Suppressor macrophage treated with lipopolysaccharide for 1 hour (primary cell): ENCODE data around the gene AGFG2.

Experiments
- DNase-seq, 3 donors: peaks; one replicate each; pipeline ENCODE4 v3.0.0-alpha.2; 2020 to 2022

AGFG2 gene

DNA sequence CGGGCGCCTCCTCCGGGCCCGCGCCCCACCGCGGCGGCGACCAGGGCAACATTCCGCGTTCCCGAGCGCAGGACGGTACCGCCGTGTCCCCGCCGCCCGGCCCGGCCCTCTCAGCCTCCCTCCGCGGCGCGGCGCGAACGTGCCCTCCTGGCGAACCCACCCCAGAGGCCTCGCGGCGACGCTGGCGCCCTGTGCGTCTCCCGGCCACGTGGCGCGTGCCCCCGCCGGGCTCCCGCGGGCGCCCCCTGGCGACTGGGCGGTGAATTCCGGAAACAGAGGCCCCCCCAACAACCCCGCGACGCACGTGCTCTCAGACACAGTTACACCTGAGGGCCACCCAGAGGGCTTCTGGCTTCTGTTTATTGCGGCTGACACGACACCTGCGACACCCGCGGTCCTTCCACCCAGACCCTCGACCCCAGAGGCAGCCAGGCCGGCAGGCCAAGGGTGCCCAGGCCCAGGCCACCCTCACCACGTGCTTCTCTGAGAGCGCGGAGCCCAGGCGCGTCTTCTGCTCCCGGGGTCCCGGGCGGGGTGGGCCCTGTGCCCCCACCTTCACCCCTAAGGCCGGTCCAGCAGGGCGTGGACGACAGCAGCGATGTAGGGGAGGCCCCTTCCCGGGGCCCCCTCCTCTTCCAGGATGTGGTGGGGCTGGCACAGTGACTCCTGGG, 34.8 kb downstream of the AGFG2 start, which contains the start of gene SAP25:
Gene SAP25 (minus strand): TSS at position 210 of the 671 bp plus-strand sequence. CDS start 158 bp downstream, at position 52.
- no peak for DNase-seq

DNA sequence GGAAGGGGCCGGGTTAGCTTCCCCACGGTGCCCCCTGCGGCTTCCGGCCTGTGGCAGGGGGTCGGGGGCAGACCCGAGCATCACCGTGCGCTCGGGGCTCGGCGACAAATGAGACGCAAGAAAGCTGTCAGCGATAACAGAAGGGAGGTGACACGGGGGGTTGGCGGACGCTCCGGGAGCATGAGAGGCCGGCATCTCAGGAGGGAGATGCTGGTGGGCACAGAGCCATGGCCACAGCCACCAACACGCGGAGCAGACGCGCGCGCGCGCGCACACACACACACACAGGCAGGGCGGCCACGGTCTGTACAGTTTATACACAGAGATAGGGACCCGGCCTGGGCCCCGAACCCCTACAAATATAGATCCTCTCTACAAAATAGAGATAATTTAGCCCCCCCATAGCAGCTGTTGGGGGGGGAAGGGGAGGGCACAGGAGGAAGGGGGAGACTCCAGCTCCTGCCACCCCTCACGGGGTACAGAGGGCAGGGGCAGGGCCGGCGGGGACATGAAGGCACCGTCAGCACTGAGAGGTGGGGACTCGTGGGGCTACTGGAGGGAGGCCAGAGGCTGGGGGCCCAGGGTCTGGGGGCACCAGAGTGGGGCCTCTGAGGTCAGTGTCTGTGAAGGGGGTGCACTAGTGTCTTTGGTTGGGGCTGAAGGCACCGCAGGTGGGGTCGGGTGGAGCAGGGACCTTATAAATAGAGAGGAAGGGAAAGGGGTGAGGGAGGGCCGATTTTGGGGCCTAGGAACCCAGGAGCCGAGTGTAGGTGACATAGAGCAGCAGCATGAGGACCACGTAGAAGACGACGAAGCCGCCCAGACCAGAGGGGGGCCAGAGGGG, 35.6 kb downstream of the AGFG2 start:
- no peak for DNase-seq

DNA sequence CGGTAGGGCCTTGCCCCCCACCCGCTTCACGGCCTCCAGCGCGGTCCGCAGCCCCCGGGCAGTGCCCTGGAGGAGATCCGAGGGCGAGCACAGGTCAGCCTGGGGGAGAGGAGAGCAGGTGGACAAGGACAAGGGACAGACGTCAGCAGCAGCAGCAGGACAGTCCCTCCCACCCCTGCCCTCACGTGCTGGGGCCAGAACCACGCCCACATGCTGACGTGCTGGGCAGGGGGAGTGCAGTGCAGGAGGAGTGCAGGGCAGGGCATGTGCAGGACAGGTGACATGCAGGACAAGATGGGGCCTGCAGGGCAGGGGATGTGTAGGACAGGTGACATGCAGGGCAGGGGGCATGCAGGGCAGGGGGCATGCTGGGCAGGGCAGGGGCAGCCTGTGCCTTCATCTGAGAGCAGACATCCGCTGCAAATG, 36.2 kb downstream of the AGFG2 start:
- no peak for DNase-seq

DNA sequence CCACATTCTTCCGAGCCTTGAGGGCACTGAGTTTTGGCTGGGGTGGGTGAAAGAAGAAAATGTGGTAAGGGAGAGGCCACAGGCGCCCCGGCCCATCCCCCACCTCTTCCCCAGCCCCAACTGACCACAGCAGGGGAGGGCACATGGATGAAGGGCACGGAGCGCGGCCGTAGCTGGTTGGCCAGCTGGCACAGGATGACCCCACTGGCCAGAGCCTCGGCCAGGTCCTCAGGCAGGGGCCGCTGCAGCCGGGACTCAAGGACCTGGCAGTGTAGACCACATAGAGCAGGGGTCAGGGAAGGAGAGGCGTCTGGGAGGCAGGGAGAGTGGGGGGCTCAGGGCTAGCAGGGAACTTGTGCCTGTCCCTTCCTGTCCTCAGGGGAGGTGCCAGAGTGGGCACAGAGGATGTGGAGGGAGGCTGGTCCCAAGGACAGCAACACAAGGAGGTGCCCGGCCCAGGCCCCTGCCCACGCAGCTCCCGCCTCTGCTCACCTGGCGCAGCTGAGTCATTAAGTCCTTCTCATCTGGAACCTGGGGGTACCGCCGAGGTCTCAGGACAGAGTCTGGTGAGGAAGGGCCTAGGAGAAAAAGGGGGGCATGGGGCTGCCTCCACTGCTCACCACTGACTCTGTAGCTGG, 36.9 kb downstream of the AGFG2 start:
- no peak for DNase-seq

DNA sequence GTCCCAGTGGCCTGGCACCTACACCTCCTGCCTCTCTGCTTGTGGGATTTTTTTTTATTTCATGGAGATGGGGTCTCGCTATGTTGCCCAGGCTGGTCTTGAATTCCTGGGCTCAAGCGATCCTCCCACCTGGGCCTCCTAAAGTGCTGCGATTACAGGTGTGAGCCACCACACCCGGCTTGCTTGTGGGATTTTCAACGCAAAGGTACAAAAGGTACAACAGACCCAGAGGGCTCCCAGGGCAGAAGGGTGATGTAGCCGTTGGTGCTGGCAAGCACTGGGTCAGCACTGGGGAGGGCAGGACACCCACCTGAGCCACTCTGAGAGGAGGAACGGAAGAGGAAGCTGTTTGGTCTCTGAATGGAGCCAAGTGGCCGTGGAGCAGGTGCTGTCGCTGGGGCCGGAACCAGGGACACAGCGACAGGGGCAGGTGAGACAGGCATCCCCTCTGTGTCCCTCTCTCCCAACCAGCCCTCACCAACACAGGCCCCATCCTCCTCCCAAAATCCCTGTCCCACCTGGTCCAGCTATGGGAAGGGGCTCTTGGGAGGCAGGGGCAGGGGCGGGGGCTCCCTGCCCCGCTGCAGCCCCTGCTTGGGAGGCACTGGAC, 37.5 kb downstream of the AGFG2 start:
- DNase-seq: no peak

DNA sequence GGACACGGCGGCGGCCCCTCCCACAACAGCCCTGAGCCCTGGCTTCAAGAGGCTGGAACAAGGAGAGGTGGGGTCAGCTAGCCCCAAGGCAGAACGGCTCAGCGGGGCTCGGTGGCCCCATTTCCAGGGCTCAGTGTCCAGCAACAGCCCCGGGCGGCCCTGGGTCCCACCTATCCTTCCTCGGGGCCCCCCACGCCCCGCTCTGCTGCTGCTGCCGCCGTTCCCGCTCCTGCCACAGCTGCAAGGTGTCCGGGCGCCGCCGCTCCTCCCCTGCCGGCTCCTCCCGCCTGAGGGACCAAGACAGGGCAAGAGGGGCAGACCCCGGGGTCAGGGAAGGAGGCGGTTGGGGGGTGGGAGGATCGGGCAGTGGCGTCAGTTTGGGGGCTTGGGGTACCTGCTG, 38.1 kb downstream of the AGFG2 start:
- no peak for DNase-seq

DNA sequence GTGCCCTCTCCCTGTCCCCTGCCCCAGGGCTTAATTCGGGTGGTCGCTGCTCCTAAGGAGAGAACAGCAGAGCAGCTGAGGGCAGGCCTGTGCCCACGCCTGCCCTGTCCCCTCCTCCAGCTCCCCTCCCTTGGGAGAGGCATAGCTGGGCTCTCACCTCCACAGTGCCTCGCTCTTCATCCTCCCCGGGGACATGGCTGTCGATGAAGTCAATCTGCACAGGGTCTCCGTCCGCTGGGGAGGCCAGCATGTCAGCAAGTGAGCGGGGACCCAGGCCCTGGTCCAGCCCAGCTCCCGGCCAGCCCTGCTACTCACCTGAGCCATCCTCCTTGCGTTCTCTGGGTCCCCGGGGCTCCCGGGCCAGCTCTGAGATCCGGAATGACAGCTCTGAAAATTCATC, 38.5 kb downstream of the AGFG2 start:
- no peak for DNase-seq

DNA sequence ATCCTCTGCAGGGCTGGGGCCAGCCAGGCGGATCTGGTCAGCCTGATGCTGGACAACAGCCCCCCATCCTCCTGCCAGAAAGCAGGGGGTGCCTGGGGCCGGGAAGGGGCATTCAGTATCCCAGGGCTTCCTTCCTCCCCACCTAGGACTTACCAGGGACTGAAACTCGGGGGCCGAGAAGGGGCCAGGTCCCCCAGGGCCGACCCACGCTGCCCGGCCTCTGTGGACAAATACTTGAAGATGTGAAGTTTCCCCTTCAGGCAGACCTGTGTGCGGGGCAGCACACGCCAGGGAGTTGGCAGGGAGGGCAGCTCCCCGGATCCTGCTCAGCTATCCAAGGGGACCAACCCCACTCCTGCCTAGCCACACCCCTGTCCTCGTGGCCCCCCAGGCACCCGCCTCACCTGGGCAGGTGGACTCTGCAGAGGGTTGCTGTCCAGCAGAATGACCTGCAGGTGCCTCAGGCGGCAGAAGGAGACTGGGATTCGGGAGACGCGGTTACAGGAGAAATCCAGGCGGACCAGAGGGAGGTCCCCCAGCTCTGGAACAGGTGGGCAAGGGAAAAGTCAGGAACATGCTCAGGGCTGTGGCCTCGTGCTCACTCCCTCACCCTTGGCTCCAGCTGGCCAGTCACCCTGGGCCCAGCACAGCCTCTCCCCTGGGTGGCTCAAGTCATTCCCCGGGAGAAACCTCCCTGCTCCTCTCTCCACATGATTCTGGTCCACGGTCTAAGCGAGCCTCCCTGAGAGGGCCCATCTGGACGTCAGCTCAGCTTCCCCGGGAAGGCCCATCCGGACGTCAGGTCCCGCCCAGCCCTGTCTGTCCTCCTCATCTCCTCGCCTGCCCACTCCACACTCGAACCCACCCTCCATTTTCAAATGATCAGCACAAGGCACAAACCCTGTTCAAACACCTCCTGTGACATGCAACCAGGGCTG, 39.5 kb downstream of the AGFG2 start:
- no peak for DNase-seq

DNA sequence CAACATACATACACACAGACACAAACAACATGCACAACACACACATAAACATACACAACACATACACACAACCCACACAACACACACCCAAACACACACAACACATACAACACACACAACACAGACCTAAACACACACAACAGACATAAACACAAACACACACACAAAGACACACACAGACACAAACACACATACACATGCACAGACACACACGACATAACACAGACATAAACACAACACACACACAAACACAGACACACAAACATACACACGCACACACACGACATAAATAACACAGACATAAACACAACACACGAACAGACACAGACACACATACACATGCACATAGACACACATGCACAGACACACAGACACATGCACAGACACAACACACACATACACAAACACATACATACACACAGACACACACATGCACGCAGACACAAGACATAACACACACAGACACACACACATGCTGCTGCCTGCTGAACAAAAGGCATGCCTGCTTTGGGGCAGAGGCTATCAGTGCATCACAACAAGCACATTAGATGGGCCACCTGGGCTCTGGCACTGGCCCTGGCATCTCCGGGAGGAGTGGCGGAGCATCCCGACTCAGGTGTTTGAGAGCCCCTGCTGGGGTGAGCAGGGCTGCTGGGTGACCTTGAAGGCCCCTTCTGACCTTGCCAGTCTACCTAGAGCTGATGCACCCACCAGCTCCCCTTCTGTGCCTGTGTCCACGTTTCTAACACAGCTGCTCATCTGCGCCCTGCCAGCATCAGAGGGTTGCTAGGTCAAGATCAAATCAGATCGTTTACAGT, 41.7 kb downstream of the AGFG2 start:
- no peak for DNase-seq

DNA sequence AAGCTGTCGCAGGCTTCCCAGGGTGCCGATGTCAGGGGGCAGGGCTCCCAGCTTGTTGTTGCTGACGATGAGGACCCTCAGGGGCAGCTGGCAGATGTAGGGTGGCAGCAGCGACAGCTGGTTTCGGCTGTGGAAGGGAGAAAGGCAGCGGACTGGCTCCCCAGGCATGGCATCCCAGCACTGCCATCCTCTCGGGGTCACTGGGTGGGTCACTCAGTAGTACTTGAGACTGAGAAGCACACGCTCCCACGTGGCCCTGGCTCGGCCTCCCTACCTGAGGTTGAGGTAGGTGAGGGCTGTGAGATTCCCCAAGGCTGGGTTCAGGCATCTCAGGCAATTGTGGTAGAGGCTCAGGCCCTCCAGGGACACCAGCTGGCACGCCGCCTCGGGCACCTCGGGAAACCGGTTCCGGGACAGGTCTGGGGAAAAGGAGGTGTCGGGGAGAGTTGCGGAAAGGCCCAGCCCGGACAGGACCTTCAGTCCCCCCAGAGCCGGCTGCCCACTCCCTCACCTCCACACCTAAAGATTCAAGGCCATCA, 43.1 kb downstream of the AGFG2 start:
- no peak for DNase-seq

DNA sequence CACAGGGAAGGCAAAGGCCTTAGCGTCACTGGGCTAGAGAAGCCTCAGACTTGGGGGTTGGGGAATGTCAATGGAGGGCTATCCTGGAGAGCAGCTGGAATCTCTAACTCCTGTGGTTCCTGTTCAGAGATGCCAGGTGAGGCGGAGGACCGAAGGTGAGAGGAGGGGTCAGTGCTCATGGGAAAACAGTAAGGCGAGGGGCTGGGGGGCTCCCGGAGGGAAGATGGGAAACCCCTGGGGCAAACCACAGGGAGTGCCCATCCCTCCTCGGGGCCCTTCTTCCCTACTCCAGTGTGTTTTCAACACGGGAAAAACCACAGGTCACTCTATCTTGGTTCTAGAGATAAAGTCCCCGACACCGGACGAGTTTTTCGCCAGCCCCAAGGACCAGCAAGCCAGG, 43.6 kb downstream of the AGFG2 start:
- no peak for DNase-seq

DNA sequence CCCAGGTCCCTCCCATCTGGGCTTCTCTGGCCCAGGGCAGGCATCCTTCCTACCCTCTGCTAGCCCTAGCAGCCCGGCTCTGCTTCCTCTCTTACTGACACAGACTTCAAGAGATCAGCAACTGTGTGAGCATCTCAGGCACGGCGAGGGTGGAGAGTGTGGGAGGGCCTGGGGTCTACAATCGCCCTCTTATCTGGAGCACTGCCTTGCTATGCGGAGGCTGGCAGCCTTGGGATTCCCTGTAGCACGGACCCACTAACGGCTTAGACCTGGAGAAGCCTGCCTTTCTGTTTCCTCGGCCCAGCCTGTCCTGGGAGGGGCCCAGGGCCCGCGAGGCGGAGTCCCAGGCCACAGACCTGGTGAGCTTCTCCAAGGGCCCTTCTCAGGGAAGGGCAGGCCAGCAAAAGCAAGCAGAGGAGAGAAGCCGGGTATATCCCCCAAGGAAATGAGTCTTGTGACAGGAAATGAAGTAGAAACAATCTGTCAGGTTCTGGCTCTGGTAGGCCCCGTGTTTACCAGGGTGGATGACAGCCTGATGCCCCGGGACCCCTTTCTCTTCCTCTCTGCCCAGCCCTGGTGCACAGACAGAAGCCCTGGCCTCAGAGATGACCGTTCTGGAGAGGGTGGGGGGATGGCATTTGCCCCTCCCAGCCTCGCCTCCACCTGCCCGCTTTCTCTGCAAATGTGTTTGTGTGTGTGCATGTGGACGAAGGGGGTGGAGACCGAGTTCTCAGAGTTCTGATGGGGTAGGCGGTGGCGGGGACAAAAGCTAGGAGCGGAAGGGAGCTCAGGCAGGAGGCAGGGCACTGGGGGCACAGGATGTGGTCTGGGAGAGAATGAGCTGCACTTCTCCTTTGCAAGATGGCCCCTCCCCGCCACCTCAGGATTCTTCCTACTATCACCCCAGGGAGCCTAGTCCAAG, 44.4 kb downstream of the AGFG2 start:
- DNase-seq: peak; percentile 74 to 87 (median 80)

DNA sequence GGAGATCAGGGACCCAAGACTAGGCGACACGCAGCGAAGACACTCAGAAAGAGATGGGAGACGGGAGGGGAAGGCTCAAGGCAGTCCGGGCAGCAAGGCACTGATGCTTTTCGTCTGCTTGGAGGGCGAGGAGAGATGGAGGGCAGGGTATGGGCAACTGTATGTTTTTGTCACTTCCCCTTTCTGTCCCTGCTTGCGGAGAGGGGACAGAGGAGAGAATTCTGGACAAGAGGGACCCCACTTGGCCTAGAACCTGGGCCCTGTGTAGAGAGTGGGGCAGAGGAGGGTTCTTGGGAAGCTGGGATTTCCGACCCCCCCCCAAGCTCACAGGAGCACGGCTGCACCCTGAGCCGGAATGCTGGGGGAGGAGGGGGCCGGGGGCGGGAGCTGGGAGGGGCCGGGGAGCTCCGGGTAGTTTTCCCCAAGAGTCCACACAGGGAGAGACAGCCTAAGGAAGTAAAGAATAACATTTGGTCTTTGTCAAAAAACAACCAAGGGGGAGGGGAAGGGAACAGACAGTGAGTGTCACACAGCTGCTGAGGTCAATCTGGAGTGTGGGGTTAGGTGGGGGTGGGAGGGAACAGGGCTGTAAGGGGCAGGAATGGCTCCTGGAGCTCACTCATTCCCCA, 45.2 kb downstream of the AGFG2 start:
- DNase-seq: peak; percentile 83 to 89 (median 87)

DNA sequence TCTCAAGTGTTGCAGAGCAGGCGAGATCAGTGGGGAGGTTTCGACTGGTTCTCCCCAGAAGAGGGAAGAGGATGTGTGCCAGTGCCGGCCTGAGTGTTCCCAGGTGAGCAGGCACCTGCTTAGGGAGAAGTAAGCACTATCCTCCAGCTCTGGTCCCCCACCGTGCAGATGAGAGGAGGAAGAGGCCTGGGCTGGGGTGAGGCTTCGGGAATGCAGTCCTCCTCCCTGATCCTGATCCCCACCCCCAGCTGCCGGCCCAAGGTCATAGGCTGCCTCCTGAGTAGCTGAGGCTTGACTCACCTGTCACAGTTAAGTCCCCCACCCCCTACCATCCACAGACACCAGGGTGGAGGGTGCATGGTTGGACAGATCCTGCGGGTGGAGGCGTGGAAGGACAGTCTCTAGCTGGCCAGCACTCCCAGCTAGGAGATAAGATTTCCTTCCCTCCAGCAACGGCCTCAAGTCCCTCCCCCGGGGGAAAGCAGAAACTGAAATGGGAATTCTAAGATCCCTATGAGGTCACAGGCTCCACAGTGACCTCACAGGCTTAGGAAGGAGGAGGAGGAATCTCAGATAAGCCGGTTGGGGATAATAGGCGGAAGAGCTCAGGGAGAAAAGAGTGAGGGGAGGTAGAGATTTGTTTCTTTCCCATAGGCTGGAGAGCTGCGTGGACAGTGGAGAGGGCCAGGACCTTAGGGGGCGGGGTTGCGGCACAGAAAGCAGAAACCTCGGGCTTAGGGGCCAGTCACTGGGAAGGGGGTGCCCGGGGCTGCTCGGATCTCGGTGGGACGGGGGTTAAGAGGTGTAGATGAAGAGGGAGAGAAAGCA, 45.9 kb downstream of the AGFG2 start:
- peak; percentile 88 to 91 (median 89) for DNase-seq

DNA sequence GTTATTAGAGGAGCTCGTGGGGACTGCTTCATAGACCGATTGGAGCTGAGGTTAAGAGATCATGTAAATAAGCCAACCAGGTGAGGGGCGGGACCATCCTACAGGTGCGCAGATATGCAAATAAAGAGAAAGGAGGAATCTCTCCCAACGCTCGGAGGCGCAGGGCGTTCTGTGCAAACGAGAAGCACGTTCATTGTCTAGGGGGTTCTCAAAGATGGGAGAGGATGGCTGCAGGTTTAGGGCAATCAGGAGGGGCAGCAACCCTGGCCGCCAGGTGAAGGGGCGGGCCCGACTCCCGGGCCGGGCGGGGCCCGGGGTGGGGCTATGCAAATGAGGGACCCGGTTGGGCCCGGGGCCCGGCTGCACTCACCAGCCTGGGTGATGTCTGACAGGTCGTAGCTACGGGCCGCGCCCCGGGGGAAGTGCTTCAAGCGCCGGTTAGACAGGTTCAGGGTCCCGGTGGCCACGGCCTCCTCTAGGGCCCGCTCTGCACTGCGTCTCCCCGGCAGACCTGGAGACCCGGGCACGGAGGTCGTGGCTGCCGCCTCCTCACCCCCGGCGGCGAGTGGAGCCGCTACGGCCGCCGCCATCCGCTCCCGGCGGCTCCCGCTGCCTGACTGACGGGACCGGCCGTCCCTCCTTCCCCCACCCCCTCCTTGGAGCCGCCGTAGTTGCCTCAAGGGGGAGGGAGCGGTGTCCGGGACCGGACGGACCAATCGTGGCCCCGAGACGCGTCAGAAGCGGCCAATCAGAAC, 46.7 kb downstream of the AGFG2 start, which contains the start of gene LRCH4:
Gene LRCH4 (minus strand): TSS at position 619 of the 755 bp plus-strand sequence. CDS start 29 bp downstream, at position 590.
- DNase-seq: peak; percentile 54 to 83 (median 56)

DNA sequence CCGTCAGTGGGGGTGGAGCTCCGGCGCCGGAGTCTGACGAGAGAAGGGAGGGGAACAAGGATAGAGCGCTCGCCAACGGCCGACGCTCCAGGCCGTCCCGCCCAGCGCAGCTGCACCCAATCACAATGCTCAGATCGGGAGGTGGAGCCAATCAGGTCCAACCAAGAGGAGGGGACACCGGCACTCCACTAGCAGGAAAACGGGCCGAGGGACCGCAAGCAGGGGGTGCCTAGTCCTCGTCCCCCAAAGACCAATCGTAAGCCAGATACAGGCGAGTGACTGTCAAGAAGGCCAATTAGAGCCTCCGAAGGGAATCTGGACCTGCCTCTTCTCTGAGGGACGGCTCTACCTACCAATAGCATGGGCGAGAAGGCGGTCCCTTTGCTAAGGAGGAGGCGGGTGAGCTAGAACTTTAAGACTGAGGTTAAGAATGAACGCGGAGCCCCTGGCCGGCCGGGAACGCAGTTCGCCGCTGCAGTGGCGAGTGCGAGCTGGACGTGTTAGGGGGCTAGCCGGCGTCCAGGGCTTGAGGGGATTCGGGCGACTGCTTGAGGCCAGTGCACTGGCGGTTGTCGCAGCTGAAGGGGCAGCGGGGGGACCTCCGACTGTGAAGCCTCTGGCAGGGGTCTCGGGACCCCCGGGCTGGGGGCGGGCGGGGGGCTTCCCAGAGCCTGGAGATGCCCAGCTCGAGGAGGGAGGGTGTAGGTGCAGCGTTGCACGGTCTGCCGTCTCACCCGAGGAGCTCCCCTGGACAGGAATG, 47.4 kb downstream of the AGFG2 start, which contains the start of gene FBXO24:
Gene FBXO24 (plus strand): TSS at position 63 of the 760 bp plus-strand sequence. CDS start 298 bp downstream, at position 361.
- peak; percentile 99 to 100 (median 100) for DNase-seq
